CD4-positive, alpha-beta T cell treated with Interleukin-6 at 100 ng/mL for 8 hours (primary cell): ENCODE results near the gene CRIM1.

Source experiments
- DNase-seq: peaks from one replicate; pipeline ENCODE4 v3.0.0-alpha.2; 2020; ENCODE audit warnings: mixed read lengths, low spot score

The CRIM1 gene

DNA sequence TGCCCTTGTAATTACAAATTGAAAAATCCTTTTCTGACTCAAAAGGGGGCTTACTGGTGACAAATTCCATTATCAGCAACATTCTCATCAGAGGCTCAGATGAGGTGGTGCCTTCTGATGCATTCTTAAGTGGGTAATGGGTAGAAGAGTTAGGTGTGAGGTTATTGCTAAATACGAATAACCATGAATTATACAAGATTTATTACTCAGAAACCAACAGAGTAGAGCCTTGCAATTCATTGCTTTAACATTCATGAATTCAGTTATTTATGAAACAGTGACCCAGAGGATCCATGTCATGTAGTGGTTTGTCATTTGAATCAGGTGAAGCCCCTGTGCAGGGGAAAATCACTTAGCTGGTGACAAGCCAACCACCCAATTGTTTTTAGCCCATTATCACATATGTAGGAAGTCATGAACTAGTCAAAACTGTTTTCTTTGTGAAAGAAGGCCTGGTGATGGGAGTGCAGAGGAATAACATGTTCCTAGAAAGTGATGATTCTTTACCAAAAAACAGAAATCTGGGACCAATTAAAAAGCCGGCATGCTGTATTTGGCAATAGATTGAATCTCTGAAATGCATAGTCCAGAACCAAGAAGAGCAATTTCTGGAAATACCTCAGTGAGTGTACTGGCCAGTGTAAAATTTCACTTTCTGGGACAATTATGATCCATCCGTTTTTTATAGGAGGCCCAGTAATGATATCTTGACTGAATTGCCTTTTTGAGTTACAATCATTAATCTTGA lies 70.2 kb downstream of the CRIM1 start:
- no peak for DNase-seq

DNA sequence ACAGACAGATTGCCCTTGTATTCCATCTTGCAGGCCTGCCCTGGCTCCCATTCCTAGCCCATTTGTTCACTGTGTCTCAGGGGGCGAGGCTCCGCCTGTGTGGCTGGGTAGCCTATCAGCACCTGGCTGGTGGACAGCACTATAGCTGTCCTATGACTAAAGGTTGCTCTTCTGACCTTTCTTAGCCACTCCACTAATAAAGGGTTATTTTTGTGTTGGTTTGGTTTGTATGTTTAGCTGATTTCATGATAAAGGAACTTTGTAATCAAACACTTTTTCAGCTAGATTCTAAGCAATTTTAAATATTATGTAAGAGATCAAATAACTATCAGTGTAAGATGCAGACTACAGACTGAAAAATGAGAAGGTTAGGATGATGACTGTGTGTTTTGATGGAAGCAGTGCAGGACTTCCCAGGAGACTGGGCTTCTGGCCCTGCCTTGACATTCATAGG lies 72.2 kb downstream of the CRIM1 start:
- no peak for DNase-seq

DNA sequence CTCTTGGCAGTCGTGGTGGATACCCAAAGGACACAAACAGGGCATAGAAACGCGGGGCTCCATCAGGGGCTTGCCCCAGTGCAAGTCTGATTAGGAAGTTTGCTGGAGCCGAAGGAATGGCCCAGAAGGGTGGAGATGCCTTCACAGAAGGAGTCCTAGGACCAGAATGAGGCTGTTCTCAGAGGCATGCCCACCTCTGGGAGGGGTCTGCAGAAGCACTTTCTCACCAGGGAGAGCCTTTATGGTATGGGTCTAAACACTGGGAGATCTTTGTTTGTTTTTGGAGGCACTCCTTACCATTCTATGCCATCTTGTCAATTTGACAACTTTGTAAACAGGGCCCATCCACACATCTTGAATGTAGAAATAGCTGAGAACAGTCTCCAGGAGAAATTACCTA lies 75.0 kb downstream of the CRIM1 start:
- no peak for DNase-seq

DNA sequence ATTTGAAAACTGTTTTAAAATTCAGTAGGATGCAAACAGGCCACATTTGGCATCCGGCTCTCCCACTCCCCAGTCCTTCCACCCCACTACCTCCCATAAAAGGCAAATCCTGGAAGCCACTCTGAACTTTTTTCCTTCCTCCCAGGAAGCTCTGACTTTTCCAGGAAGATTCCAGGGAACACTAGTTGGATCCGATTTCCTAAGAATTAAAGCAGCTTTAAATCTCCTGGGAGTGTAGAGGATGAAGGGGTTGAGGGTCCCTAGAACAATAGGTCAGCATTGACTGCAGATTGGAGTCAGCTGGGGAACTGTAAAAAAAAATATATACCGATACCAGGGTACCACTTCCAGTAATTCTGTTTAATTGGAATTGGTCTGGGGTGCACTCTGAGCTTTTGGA lies 76.9 kb downstream of the CRIM1 start:
- no peak for DNase-seq

GRCh38 chr2:36433311-36434217 lies 78.0 kb downstream of the CRIM1 start:
- no peak for DNase-seq

GRCh38 chr2:36438449-36438977 lies 82.9 kb downstream of the CRIM1 start:
- DNase-seq = no peak

DNA sequence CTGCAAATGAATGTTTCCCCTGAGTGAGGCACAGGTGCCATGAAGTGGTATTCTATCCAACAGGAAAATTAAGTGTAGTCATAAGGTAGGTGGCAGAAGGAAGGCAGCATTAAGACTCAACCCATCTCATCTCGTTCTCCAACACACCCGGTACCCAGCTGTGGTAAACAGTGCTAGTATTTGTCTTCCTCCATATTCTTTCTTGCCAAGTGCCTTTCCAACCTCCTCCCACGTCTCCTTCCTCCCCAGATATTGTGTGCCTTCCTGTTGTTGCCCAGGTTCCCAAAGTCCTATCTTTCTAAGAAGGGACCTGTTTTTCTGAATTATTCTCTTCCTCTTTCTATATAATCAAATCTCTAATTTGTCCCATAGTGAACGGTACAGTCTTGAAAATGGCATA lies 83.5 kb downstream of the CRIM1 start:
- no peak for DNase-seq

DNA sequence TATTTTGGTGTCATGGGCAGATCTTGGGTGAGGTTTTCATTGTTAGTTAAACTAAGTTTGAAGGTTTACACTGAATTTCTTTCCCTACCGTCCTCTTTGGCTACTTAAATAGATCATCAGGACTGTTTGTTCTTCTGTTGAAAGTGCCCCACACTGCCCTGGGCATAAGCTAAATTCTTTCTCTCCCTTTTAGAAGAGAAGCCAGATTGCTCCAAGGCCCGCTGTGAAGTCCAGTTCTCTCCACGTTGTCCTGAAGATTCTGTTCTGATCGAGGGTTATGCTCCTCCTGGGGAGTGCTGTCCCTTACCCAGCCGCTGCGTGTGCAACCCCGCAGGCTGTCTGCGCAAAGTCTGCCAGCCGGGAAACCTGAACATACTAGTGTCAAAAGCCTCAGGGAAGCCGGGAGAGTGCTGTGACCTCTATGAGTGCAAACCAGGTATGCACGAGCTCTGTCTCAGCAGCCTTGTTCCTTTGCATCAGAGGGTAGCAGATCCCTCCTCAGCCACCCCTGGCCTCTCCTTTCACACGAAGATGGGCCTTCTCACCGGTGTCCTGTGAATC lies 85.6 kb downstream of the CRIM1 start:
- DNase-seq = no peak

DNA sequence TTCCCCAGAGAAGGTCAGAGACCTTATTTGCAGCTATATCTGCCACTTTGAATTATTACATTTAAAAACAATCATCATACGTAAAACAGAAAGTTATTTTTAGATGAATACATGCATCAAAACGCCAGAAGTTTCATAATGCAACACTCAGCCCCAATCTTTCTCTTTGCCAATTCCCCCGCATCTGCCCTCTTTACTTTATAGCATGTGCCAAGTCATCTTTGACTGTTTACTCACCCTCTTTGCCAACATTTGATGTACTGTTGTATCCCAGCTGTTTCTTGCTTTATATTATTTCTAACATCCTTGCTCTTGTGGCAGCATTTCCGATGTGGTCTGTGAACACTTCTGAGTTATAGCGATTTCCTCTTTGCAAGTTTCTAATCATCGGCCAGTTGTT lies 86.2 kb downstream of the CRIM1 start:
- DNase-seq = no peak

- DNase-seq = no peak
Observed at GRCh38 chr2:36444216-36444936, 88.8 kb downstream of the CRIM1 start.

DNA sequence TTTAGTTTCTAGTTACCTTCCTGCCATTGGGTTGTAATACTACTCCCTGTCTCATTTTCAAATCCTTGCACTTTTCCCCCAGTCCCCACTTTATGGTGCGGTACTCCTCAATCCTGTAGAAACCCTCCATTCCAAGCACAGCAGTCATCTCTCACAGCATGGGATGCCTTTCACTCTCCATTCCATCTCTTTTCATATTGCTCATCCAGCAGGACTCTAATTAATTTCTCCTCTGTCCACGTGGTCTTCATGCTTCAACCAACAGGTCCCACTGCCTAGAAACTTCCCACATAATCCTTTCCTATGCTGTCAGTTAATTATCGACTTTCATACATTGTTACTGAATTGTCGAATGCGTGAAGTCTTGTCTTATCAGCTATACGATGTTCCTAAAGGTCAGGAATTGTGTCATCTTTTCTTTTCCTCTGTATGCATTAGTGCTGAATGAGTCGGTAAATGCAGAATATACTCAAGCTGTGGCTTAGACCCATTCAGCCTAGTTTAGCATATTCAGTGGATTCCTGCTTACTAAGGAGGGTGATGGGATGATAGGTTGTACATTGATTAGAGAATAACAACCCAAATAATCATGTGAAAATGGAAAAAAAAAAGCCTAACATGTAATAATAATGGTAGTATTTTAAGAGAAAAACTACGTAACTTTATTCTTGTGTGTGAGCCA lies 89.7 kb downstream of the CRIM1 start:
- no peak for DNase-seq

DNA sequence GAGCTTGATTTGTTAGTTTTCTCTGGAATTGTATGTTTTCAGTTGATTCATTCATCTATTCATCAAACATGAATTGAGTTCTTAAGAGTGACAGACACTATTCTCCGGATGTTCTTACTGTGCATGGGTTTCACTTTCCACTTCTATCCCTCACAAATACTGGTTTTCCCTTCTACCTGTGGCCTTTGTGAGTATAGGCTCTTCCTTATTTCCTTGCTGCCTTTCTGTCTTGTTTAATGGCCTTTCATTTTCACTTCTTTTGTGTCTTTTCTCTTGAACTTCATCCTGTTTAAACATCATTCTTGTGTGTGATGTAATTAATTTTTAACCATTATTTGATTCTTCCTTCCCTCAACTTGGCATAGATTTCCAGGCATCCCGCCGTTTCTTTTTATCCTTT lies 90.7 kb downstream of the CRIM1 start:
- DNase-seq = no peak

GRCh38 chr2:36449213-36449612 lies 93.6 kb downstream of the CRIM1 start:
- DNase-seq = no peak

- DNase-seq = no peak
Observed at GRCh38 chr2:36449943-36450392, 94.4 kb downstream of the CRIM1 start.

- DNase-seq = no peak
Observed at GRCh38 chr2:36450466-36451196, 95.1 kb downstream of the CRIM1 start.

- DNase-seq = no peak
Observed at GRCh38 chr2:36451512-36451911, 95.9 kb downstream of the CRIM1 start.

DNA sequence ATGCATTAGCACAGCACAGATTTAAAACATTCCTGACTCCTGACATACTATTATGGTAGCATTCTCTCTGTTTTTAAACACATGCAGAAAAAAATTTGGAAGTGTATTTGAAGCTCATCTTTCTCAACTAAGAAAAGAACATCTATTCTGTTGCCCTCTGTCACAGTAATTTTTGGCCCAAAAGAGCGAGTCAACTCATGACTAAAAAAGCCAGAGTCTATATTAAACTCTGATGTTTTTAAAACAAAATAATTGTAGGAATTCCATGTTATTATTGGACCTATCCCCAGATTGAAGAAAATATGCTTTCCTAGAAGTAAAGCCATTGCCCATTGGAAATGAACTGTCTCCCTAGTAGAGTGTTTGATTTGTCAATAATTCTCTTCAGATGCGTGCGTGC lies 96.7 kb downstream of the CRIM1 start:
- no peak for DNase-seq

DNA sequence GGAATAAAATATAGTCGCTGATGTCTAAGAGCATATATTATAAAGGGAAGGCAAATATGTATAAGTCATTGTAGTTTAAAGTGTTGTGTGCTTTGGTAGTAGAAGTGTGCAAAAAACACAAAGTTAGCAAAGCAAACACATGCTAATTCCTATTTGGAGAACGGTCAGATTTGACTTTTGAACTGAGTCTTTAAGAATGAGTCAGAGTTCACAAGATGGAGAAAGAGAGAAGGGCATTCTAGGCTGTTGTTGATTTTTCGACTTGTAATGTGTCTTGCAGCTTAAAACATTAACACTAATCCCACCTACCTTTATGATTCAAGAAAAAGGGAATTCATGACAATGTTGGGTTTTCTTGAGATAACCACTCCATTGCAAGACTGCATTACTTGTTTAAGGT lies 98.1 kb downstream of the CRIM1 start:
- no peak for DNase-seq

GRCh38 chr2:36455011-36455410 lies 99.4 kb downstream of the CRIM1 start:
- DNase-seq = no peak

DNA sequence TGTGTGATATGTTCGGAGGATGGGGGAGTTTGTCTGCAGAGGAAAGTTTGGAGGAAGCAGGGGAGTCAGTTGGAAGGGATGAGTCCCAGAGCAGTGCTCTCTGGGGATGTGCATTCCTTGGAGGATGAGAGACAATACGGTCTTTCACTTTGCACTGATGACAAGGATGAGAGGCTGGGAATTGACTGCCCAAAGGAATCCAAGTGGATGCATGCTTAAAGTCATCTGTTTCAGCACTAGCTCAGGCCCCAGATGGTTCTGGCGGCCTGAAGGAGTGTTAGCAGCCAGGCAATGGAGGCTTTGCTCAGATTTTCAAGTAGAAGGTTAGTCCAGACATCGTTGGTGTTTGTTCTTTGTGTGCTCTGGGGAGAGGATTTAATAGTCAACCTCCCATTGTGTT lies 100.2 kb downstream of the CRIM1 start:
- no peak for DNase-seq
